Measurements from ENCODE around the gene DENND2A.
"Not testable (repeated sequence)": the region's sequence is repeated elsewhere in the genome, so short reads cannot be mapped to it uniquely, and the experiment has no call there.

The DENND2A gene

DNA sequence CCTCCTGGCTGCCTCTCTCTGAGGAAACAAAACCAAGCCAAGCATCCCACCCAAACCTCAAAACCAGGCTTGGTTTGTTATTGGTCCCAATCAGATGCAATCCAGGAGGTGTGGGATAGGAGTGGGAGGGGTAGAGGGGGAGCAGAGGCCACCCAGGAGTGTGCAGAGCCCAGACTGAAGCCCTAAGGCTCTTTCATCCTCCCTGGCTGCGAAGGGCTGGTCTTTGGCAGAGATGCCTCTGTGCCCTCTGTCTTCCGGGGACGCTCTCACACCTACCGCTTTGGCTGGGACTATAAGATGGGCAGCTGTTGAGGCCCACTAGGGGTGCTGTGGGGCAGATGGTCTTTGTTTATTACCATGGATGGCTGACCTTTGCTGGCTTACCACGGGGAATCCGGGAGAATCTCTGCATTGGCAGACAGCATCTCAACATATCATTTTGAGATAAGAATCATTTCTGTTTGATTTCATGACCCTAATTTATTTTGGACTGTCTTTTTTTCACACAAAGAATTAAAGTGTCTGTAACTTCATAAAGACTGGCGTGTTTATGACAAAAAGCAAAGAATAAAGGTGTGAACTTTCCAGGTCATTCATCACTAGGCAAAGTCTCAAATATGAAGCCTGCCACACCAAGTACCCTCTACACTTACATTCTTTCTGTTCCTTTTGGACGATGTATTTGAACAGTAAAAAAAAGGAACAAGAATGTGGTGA, 6.5 kb upstream of the DENND2A start:
- DNase-seq = no peak

- DNase-seq = no peak
These were observed 4.7 kb upstream of the DENND2A start for GRCh38 chr7:140645166-140645900.

- not testable (repeated sequence) for DNase-seq
These were observed 4.1 kb upstream of the DENND2A start for GRCh38 chr7:140644761-140645160.

DNA sequence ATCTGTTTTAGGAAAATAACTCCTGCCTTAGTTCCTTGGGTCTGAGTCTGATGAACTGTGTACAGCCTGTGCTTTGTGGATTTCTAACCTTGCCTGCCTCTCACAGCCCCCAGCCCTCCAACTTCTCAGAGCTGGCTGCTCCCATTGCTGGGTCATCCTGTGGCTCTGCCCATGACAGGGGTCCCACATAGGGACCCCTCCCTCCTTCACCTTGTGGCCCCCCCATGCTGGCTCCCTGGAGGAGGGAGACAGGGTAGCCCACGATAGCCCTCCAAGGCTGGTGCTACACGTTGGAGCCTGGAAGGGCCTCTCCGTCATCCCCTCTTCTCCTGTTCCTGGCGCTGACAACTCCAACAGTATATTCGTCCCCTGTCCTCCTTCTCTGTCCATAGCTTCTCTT, 2.8 kb upstream of the DENND2A start:
- no peak for DNase-seq

- DNase-seq = no peak
These were observed 1.0 kb upstream of the DENND2A start for GRCh38 chr7:140641524-140642195.

- DNase-seq = no peak
These were observed 464 bp downstream of the DENND2A start for GRCh38 chr7:140640060-140640637.

- no peak for DNase-seq
These were observed 1.1 kb downstream of the DENND2A start for GRCh38 chr7:140639366-140640053.

GRCh38 chr7:140638173-140638791, 2.3 kb downstream of the DENND2A start:
- DNase-seq = no peak

GRCh38 chr7:140637400-140637799, 3.2 kb downstream of the DENND2A start:
- DNase-seq = no peak

GRCh38 chr7:140635816-140636215, 4.8 kb downstream of the DENND2A start:
- DNase-seq = no peak

- no peak for DNase-seq
These were observed 5.3 kb downstream of the DENND2A start for GRCh38 chr7:140635345-140635744.

DNA sequence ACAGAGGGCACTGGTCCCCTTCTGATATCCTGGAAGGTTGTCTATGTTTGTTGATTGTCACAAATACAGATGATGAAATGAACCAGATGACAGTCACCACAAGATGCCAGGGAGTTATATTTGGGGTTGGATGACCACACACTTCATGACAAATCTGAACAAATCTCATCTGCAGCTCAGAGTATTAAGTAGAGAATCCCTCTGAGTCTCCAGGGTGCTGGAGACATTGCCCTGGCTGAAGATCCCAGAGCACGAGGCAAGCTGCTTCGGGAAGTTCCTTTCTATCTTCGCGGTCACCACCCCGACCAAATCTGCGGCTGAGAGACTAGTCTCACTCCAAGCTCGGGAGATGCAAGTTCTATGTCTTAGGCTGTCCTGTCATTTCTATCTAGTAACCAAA, 9.0 kb downstream of the DENND2A start:
- DNase-seq = no peak

DNA sequence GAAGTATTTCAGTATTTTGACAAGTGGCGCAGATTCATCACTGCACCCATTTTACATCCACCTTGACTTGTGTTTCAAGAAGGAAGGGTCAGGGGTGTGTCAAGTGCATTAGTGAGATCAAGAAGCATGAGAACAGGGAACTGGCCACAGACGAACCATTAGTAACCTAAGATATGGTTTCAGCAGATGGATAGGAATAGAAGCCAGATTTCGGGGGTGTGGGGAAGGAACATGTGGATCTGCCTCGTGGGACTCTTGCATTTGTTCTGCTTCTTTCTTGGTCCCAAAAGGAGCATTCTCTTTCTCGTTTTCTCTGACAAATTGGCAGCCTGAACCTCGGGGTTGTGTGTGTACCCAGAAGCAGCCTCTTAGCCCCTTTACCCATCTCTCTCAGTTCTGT, 9.6 kb downstream of the DENND2A start:
- DNase-seq = no peak

GRCh38 chr7:140625908-140626868, 14.4 kb downstream of the DENND2A start:
- DNase-seq = peak; percentile 55

DNA sequence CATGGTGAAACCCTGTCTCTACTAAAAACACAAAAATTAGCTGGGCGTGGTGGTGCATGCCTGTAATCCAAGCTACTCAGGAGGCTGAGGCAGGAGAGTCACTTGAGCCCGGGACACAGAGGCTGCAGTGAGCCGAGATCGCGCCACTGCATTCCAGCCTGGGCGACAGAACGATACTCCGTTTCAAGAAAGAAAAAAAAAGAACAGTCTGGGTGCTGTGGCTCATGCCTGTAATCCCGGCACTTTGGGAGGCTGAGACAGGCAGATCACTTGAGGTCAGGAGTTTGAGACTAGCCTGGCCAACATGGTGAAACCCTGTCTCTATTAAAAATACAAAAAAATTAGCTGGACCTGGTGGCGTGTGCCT, 15.4 kb downstream of the DENND2A start:
- not testable (repeated sequence) for DNase-seq

DNA sequence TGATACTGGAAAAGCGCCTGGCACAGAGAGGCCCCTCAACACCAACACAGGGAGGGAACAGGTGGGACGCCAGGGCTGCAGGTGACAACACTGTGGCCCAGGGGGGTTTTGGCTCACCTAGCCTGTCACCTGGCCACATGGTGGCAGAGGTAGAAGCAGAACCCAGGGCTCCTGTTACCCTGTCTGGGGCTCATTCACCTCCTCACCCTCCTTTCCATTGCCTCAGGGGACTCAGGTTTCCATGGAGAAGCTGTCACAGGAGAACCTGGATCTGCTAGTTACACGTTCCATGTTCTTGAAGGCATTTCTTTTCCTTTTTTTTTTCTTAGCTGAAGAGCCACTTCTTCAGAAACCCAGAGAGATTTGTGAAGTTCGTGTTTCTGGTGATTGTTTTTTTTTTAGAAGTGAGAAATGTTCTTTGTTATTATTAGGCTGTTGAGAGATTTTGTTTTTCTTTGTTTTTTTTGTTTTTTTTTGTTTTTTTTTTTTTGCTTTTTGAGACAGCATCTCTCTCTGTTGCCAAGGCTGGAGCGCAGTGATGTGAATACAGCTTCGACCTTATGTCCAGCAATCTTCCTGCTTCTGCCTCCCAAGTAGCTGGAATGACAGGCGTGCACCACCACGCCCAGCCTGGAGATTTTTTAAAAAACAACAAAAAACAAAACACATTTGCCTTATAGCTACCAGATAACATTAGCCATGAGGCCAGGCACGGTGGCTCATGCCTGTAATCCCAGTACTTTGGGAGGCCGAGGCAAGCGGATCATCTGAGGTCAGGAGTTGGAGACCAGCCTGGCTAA, 16.0 kb downstream of the DENND2A start:
- no peak for DNase-seq

- no peak for DNase-seq
These were observed 16.6 kb downstream of the DENND2A start for GRCh38 chr7:140623980-140624379.

- DNase-seq = no peak
These were observed 19.1 kb downstream of the DENND2A start for GRCh38 chr7:140621401-140622021.

- DNase-seq = not testable (repeated sequence)
These were observed 20.6 kb downstream of the DENND2A start for GRCh38 chr7:140619915-140620510.
